Measurements from ENCODE around the gene PLSCR3. TPM values are rescaled to one million over a fixed set of nuclear protein-coding genes. Genes with fewer than 3 reads are reported as not detected.
"Not testable (repeated sequence)": the region's sequence is repeated elsewhere in the genome, so short reads cannot be mapped to it uniquely, and the experiment has no call there.

PLSCR3 gene
- total RNA-seq, 2 experiments from 2014 or later, result 66.3 to 70.3 TPM

DNA sequence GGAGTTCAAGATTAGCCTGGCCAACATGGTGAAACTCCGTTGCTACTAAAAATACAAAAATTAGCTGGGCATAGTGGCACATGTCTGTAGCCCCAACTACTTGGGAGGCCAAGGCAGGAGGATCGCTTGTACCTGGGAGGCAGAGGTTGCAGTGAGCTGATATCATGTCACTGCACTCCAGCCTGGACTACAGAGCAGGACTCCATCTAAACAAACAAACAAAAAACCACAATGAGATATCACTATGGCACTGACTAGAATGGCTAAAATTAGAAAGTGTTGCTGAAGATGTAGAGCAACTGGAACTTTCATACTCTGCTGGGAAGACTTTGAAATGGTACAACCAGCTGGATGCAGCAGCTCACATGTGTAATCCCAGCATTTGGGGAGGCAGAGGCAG is 20.0 kb downstream of the PLSCR3 start:
- Histone ChIP-seq H3K36me3 (ENCODE audit: insufficient read depth, low read length) (no peaks in the 10 kb centered on the region), H3K9me3 (ENCODE audit: control insufficient read depth in 1 of 2, insufficient read depth in 1 of 2, low read length in 2 of 2) (peaks cover 0 to 4% of the 10 kb centered on the region in 2 experiments), H3K4me1 (ENCODE audit: insufficient read depth, low read length) (no peaks in the 10 kb centered on the region), H3K4me3 (ENCODE audit: low read length) (no peak overlapping the region), H3K27me3 (ENCODE audit: control insufficient read depth in 1 of 2, insufficient read depth in 2 of 2, low read length in 2 of 2) (no peaks in the 10 kb centered on the region), H3K27ac (ENCODE audit: low read depth in 1 of 2, low read length in 2 of 2) (no peak overlapping the region)
- Mint-ChIP-seq H3K9me3 (no peaks in the 10 kb centered on the region), H3K27me3 (peaks cover 18% of the 10 kb centered on the region), H3K4me1 (ENCODE audit: low read depth) (no peaks in the 10 kb centered on the region), H3K36me3 (ENCODE audit: low read depth) (no peaks in the 10 kb centered on the region), H3K27ac (no peak overlapping the region), H3K4me3 (no peak overlapping the region)
- ChIA-PET CTCF (no interaction called here), POLR2A (no interaction called here)
- intact Hi-C loops (cut with DNase I, micrococcal nuclease), result no loop called here
- TF ChIP-seq, protein P1, sequence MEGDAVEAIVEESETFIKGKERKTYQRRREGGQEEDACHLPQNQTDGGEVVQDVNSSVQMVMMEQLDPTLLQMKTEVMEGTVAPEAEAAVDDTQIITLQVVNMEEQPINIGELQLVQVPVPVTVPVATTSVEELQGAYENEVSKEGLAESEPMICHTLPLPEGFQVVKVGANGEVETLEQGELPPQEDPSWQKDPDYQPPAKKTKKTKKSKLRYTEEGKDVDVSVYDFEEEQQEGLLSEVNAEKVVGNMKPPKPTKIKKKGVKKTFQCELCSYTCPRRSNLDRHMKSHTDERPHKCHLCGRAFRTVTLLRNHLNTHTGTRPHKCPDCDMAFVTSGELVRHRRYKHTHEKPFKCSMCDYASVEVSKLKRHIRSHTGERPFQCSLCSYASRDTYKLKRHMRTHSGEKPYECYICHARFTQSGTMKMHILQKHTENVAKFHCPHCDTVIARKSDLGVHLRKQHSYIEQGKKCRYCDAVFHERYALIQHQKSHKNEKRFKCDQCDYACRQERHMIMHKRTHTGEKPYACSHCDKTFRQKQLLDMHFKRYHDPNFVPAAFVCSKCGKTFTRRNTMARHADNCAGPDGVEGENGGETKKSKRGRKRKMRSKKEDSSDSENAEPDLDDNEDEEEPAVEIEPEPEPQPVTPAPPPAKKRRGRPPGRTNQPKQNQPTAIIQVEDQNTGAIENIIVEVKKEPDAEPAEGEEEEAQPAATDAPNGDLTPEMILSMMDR (IDR thresholded peaks at IDR 0.05), result no peak
- ATAC-seq (ENCODE audit: poor library complexity) (no peak), DNase-seq (no peak)

DNA sequence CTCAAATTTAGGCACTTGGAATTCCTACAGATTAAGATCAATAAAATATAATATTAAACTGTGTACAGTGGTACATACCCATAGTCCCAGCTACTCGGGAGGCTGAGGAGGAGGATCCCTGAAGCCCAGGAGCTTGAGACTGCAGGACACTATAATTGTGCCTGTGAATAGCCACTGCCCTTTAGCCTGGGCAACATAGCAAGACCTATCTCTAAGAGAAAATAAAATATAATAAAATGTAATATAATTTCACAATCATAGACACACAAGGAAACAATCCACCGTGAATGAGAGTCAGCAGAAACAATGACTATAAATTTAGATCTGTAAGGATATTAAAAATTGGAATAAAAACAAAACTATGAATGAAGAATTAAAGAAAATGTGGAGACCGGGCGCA is 23.5 kb downstream of the PLSCR3 start:
- no peaks in the 10 kb centered on the region for H3K27me3 Mint-ChIP-seq
- no peak overlapping the region for H3K4me3 Mint-ChIP-seq
- intact Hi-C loops (cut with DNase I, micrococcal nuclease), result no loop called here
- ChIA-PET POLR2A (interaction anchor here (0.6 kb wide), 1 partner anchor 393 kb away, joined by 3 read pairs; no protein-coding TSS in a partner anchor), CTCF (interaction anchor here (1.0 to 1.9 kb wide), 2 partner anchors 15 to 75 kb away, joined by 3 to 5 read pairs; no protein-coding TSS in a partner anchor)
- H3K9me3 Mint-ChIP-seq, result no peaks in the 10 kb centered on the region
- Histone ChIP-seq H3K27me3 (ENCODE audit: control insufficient read depth in 1 of 2, insufficient read depth in 2 of 2, low read length in 2 of 2) (no peaks in the 10 kb centered on the region), H3K27ac (ENCODE audit: low read depth in 1 of 2, low read length in 2 of 2) (no peak overlapping the region), H3K4me3 (ENCODE audit: low read length) (no peak overlapping the region), H3K9me3 (ENCODE audit: control insufficient read depth in 1 of 2, insufficient read depth in 1 of 2, low read length in 2 of 2) (no peaks in the 10 kb centered on the region), H3K36me3 (ENCODE audit: insufficient read depth, low read length) (no peaks in the 10 kb centered on the region), H3K4me1 (ENCODE audit: insufficient read depth, low read length) (no peaks in the 10 kb centered on the region)
- TF ChIP-seq, protein P1 (IDR thresholded peaks at IDR 0.05), result no peak
- no peak overlapping the region for H3K27ac Mint-ChIP-seq
- ATAC-seq (ENCODE audit: poor library complexity) (no peak), DNase-seq (no peak)
- no peaks in the 10 kb centered on the region for H3K4me1 Mint-ChIP-seq (ENCODE audit: low read depth)
- H3K36me3 Mint-ChIP-seq (ENCODE audit: low read depth), result no peaks in the 10 kb centered on the region

DNA sequence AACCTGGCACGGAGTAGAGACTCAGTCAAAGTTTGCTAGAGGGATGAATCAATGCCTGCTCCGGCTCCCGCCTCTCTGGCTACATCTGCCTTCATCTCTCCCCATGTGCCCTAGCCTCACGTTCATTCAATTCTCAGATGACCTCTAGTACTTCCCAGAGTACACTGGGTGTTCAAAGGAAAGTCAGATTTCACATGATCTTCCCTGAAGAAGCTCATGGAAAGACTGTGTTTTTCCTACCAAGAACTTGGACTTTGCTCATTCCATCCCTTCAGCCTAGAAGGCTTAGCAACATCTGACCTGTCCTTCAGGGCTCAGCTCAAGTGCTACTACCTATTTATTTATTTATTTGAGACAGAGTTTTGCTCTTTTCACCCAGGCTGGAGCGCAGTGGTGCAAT is 24.5 kb downstream of the PLSCR3 start:
- no peak for DNase-seq
- Mint-ChIP-seq H3K27me3 (no peaks in the 10 kb centered on the region), H3K4me1 (ENCODE audit: low read depth) (no peaks in the 10 kb centered on the region), H3K36me3 (ENCODE audit: low read depth) (no peaks in the 10 kb centered on the region), H3K27ac (no peak overlapping the region), H3K9me3 (no peaks in the 10 kb centered on the region), H3K4me3 (no peak overlapping the region)
- CTCF ChIA-PET, result interaction anchor here (1.0 to 1.9 kb wide), 2 partner anchors 14 to 74 kb away, joined by 3 to 5 read pairs; no protein-coding TSS in a partner anchor
- Histone ChIP-seq H3K36me3 (ENCODE audit: insufficient read depth, low read length) (no peaks in the 10 kb centered on the region), H3K27ac (ENCODE audit: low read depth in 1 of 2, low read length in 2 of 2) (no peak overlapping the region), H3K4me3 (ENCODE audit: low read length) (no peak overlapping the region), H3K27me3 (ENCODE audit: control insufficient read depth in 1 of 2, insufficient read depth in 2 of 2, low read length in 2 of 2) (no peaks in the 10 kb centered on the region), H3K4me1 (ENCODE audit: insufficient read depth, low read length) (no peaks in the 10 kb centered on the region), H3K9me3 (ENCODE audit: control insufficient read depth in 1 of 2, insufficient read depth in 1 of 2, low read length in 2 of 2) (no peaks in the 10 kb centered on the region)
- TF ChIP-seq, protein P1 (IDR thresholded peaks at IDR 0.05), result no peak
- intact Hi-C loops (cut with DNase I, micrococcal nuclease), result no loop called here
- no peak for ATAC-seq (ENCODE audit: poor library complexity)
- POLR2A ChIA-PET, result no interaction called here

DNA sequence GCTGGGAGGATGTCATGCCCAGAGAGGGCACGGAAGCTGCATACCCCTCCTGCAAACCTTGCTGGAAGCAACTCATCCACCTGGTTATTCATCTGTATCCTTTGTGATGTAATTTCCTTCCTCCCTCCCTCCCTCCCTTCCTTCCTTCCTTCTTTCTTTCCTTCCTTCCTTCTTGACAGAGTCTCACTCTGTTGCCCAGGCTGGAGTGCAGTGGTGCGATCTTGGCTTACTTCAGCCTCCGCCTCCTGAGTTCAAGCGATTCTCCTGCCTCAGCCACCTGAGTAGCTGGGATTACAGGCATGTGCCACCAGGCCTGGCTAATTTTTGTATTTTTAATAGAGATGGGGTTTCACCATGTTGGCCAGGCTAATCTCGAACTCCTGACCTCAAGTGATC is 25.7 kb downstream of the PLSCR3 start:
- H3K4me3 ChIP-seq (ENCODE audit: low read length); H3K27me3 ChIP-seq (ENCODE audit: control insufficient read depth in 1 of 2, insufficient read depth in 2 of 2, low read length in 2 of 2); H3K36me3 ChIP-seq (ENCODE audit: insufficient read depth, low read length); DNase-seq; H3K9me3 Mint-ChIP-seq; H3K4me1 ChIP-seq (ENCODE audit: insufficient read depth, low read length); H3K4me1 Mint-ChIP-seq (ENCODE audit: low read depth); H3K27me3 Mint-ChIP-seq; ATAC-seq (ENCODE audit: poor library complexity); H3K27ac Mint-ChIP-seq; H3K27ac ChIP-seq (ENCODE audit: low read depth in 1 of 2, low read length in 2 of 2); H3K4me3 Mint-ChIP-seq; CTCF ChIA-PET; H3K9me3 ChIP-seq (ENCODE audit: control insufficient read depth in 1 of 2, insufficient read depth in 1 of 2, low read length in 2 of 2); H3K36me3 Mint-ChIP-seq (ENCODE audit: low read depth); intact Hi-C loops (cut with DNase I, micrococcal nuclease): not testable (repeated sequence)
- POLR2A ChIA-PET, result interaction anchor here (1.3 to 1.4 kb wide), 2 partner anchors 14 to 35 kb away, joined by 4 to 5 read pairs; partner anchors contain the start of gene TMEM256

Measured in CD4-positive, alpha-beta T cell (primary cell).